CD4-positive, alpha-beta T cell treated with Interleukin-17A for 4 hours (primary cell): ENCODE data around the gene ECE2.

Experiments used
- DNase-seq: peaks from one replicate; pipeline ENCODE4 v3.0.0-alpha.2; 2020; ENCODE audit warnings: mixed read lengths

The ECE2 gene

DNA sequence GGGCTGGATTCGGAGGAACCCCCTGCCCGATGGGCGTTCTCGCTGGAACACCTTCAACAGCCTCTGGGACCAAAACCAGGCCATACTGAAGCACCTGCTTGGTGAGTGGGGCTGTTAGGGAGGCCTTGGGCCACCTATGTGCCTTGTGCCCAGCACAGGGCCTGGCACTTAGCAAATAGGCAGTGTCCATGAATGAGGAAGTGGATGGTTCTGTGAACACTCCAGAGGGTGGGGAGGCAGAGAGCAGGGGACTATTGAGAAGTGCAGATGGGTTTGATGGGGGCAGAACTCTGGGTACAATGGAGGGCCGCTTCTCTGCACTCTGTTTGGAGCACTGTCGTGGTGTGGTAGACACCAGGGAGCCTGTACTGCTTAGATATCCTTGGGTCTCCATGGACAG, 1.5 kb downstream of the ECE2 start:
- DNase-seq = no peak

- DNase-seq = no peak
Measured at GRCh38 chr3:184282941-184283340, 7.1 kb downstream of the ECE2 start.

DNA sequence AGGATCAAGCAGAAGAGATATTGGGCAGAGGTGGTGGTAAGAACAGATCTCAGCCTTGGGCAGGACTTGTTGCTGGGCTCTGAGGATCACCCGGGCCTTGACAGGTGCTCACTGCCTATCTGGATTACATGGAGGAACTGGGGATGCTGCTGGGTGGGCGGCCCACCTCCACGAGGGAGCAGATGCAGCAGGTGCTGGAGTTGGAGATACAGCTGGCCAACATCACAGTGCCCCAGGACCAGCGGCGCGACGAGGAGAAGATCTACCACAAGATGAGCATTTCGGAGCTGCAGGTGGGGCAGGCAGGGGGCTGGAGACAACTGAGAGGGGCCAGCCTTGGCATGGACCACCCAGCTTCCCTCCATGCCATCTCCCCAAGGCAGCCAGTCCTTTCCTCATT, 7.9 kb downstream of the ECE2 start:
- DNase-seq = no peak

DNA sequence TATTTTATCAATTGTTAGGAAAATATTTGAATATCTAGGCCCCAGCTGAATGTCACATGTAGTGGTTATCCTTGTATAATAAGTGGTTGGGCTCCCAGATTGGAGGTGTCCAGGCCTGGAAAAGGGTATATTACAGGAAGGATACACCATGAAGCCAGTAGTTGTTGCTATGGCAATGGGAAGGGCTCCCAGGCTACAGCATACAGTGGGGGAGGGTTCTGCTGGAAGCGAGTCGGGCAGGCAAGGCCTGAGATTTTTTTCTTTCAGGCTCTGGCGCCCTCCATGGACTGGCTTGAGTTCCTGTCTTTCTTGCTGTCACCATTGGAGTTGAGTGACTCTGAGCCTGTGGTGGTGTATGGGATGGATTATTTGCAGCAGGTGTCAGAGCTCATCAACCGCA, 8.9 kb downstream of the ECE2 start:
- DNase-seq = peak; percentile 32

- DNase-seq = peak; percentile 70
Measured at GRCh38 chr3:184289426-184289938, 13.7 kb downstream of the ECE2 start.

- no peak for DNase-seq
Measured at GRCh38 chr3:184290331-184290730, 14.5 kb downstream of the ECE2 start.

DNA sequence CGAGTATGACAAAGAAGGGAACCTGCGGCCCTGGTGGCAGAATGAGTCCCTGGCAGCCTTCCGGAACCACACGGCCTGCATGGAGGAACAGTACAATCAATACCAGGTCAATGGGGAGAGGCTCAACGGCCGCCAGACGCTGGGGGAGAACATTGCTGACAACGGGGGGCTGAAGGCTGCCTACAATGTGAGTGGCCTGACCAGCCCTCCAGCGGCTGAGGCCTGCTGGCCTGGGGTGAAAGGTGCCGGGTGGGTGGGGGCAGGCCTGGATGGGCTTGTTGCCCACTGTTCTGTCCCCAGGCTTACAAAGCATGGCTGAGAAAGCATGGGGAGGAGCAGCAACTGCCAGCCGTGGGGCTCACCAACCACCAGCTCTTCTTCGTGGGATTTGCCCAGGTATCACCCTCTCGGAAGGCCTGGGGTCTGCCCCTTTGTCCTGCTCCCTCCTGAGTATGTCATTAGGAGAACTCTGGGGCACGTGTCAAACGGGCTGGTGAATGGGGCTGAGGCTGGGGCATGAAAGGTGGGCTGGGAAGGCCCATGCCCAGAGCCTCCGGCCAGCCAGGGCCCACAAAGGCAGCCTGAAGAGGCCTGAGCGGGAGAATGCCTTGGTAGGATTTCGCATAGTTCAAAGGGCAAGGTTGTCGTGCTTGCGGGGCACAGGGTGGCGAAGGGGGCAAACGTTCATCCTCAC, 15.4 kb downstream of the ECE2 start:
- DNase-seq = no peak

GRCh38 chr3:184291738-184292445, 16.1 kb downstream of the ECE2 start:
- DNase-seq = no peak

- DNase-seq = no peak
Measured at GRCh38 chr3:184295771-184296170, 19.9 kb downstream of the ECE2 start.

GRCh38 chr3:184296616-184297015, 20.8 kb downstream of the ECE2 start:
- no peak for DNase-seq

- peak; percentile 99 for DNase-seq
Measured at GRCh38 chr3:184298759-184299487, 23.1 kb downstream of the ECE2 start, which contains the start of gene PSMD2. Gene PSMD2, plus strand, starts transcription at chr3:184299241. Its CDS starts 26 bp downstream, at chr3:184299267.

DNA sequence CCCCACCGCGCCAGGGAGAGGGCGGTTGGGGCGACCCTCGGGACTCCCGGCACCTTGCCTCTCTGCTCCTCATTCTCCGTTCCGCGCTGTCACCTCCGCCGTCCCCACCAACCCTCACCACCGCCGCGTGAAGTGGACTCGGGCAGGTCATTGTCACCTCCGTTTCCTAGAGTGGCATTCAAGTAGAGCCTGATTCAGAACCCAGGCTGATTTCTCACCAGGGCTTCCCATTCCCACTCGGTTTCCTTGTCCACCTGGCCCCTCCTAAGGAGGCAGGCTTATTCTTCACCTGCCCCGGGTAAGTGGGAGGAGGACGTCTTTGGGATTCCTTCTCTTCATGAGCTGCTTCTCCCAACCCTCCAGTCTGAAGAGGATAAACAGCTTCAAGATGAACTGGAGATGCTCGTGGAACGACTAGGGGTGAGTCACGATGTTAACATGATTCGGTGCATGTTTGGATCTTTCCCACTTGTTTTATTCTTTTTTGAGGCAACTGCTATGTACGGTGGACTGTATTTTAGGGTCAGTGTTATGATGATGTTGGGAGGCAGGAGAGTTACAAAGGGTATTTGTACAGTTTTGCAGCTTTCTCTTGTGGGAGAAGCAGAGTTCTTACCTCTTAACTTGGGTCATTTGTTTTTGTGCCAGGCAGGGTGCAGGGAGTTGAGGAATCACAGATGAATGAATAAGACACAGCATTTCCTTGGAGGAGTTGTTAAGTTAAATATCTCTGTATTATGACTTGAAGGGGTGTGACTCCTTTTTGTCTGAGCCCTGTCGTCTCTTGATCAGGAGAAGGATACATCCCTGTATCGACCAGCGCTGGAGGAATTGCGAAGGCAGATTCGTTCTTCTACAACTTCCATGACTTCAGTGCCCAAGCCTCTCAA, 23.9 kb downstream of the ECE2 start:
- no peak for DNase-seq

- no peak for DNase-seq
Measured at GRCh38 chr3:184300378-184300720, 24.5 kb downstream of the ECE2 start.

DNA sequence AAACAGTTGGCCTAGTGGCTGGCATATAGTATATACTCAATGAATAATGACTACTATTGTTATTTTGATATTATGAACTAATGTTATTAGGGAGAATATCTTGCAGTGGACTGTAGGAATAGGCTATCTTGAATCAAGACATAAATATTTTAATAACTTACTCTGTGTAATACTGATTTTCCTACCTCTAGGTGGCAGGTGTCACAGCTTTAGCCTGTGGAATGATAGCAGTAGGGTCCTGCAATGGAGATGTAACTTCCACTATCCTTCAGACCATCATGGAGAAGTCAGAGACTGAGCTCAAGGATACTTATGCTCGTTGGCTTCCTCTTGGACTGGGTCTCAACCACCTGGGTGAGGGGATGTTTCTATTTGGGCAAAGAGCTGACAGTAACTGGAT, 29.8 kb downstream of the ECE2 start:
- no peak for DNase-seq

DNA sequence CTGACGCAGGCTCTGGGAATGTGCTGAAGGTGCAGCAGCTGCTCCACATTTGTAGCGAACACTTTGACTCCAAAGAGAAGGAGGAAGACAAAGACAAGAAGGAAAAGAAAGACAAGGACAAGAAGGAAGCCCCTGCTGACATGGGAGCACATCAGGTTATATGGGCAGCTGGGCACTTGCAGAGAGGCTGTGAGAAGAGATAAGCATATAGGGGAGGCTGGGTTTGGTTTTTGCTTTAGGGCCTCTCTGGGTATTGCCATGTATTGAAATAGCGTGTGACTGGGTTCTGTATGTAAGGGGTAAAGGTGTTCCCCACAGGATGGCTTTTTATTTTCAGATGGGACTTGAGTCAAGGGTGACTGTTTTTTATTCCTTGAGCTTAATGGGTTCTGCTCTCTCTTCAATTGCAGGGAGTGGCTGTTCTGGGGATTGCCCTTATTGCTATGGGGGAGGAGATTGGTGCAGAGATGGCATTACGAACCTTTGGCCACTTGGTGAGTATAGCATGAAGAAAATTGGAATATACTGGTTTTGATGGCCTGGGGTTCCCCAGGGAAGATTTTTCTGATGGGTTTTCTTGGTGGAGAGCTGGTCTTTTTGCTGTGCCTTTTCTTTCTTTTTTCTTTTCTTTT, 30.6 kb downstream of the ECE2 start:
- DNase-seq = no peak

- DNase-seq = no peak
Measured at GRCh38 chr3:184307915-184308314, 32.1 kb downstream of the ECE2 start.

DNA sequence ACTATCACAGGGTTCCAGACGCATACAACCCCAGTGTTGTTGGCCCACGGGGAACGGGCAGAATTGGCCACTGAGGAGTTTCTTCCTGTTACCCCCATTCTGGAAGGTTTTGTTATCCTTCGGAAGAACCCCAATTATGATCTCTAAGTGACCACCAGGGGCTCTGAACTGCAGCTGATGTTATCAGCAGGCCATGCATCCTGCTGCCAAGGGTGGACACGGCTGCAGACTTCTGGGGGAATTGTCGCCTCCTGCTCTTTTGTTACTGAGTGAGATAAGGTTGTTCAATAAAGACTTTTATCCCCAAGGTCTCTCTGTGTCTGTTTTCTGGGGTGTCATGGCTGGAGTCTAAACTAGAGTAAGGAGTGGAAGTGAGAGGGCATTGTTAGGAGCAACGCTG, 32.9 kb downstream of the ECE2 start:
- no peak for DNase-seq

DNA sequence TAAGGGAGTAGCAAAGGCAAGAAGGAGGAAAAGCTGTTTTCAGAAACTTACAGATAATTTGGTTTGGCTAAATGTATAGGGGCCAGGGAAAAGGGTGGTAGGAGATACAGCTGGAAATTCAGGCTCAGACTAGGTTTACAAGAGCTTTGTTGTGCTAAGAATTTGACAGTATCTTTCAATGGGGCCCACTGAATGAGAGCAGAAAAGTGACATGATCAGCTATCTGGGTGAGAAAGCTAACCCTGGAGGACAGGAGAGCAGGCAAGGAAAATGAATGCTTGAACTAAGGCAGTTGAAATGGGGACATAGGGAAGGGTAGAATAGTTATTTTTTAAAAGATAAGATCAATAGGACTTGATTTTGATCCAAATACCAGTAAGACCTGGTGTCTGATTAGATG, 35.8 kb downstream of the ECE2 start:
- no peak for DNase-seq

DNA sequence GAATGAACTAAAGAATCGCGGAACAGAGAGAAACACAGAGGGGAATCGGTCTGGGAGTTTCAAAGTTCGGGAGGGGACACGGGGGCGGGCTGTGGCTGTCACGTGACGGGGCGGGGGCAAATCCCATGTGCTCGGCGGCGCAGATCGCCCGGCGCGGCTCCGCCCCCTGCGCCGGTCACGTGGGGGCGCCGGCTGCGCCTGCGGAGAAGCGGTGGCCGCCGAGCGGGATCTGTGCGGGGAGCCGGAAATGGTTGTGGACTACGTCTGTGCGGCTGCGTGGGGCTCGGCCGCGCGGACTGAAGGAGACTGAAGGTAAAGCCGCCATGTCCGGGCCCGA, 38.5 kb downstream of the ECE2 start, which contains the start of gene EIF4G1:
EIF4G1 (plus strand) TSS at position 244 of the 337 bp plus-strand sequence. CDS start 1,191 bp downstream, outside the sequence.
- peak; percentile 96 for DNase-seq

DNA sequence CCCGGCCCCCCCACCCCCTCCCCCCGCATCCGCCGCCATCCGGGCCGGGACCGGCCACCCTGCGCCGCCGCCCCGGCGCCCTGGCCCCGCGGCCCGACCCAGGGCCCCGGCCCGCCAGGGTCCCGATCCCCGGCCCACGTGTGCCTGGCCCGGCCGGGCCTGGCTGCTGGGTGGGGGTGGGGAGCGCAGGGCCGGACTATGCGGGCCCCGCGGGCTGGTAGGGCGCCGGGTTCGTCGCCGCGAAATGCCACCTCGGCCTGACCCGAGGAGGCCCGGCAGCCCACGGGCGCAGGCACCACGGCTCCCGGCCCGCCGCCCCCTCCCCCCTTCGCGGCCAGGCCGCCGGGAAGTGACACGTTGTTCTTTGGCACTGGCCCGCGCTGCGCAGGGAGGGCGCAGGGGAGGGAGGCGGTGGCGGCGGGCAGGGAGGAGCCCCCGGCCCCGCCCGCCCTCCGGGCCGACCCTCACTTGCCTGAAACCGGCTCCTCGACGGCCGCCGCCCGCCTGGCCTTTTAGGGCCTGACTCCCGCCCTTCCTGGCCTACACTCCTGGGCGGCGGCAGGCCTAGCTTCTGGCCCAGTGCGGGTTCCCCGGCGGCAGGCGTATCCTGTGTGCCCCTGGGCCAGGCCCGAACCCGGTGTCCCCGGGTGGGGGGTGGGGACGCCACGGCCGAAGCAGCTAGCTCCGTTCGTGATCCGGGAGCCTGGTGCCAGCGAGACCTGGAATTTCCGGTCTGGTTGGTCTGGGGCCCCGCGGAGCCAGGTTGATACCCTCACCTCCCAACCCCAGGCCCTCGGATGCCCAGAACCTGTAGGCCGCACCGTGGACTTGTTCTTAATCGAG, 39.1 kb downstream of the ECE2 start:
- DNase-seq = peak; percentile 75

GRCh38 chr3:184315543-184315867, 39.7 kb downstream of the ECE2 start:
- DNase-seq = no peak
